NB4 (cell line): ENCODE results near the gene MTHFR.

Experiments
- CTCF ChIP-seq: IDR thresholded peaks from one replicate; pipeline ENCODE4 v1.5.1; 2012; ENCODE audit warnings: low read depth, low read length
- POLR2A ChIP-seq: IDR thresholded peaks from 2 replicates; pipeline ENCODE4 v1.6.1; 2011; ENCODE audit warnings: mild to moderate bottlenecking; ENCODE audit not compliant: insufficient read length; ENCODE audit errors: extremely low read depth

- TF ChIP-seq CTCF (no peak), POLR2A (no peak)
These were observed 64.3 kb downstream of the MTHFR start for GRCh38 chr1:11741482-11741881.
